DMS79 treated with DMSO at 0.1 percent for 48 hours (cell line): ENCODE results near the gene HYI.

Source experiments
- DNase-seq: peaks from one replicate; lab custom pipeline; 2025; lab: John Stamatoyannopoulos, UW

Gene HYI

GRCh38 chr1:43444151-43444828 is 9.4 kb downstream of the HYI start:
- DNase-seq: no peak

DNA sequence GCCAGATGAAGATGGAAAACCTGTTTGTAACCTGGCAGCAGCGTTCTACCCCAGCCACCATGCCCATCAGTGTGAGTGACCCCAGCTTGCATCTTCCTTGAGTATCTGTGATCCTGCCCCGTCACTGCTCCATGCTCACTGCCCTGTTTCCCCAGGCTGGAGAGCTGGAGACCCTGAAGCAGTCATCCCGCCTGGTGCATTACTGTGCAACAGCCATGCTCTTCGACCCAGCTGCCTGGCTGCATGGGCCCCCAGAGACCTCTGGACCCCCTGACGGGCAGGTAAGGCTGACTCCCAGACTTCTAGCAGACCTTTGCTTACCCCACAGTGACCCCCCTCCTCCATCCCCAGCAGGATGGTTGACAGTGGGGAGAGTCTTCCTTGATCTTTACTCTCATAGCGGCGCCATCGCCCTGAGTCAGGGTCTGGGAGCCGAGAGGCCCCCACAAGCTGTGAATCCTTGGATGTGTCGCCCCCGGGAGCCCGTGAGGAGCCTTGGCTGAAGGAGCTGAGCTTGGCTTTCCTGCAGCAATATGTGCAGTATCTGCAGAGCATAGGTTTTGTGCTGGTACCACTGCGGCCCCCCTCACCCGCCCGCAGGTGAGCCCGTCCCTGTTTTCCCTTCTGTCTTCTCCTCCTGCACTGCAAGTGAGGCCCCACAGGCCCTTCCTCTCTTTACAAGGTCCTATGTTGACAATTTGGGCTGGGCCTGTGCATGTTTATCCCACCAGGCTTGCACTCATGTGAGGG is 10.4 kb downstream of the HYI start:
- DNase-seq: no peak

DNA sequence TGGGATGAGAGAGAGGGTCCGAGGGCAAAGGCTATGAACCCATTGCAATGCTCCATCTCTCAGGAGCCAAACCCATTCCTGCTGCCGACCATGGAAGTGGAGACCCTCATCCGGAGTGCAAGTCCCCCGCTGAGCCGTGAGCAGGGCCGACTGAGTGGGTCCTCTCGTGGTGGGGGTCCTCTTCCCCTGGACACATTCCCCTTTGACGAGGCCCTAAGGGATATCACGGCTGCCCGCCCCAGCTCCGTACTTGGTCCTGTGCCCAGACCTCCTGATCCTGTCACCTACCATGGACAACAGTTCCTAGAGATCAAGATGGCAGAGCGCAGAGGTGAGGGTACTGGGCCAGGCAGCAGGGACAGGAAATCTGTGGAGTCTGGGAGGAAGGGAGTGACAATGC is 11.0 kb downstream of the HYI start:
- DNase-seq: no peak

GRCh38 chr1:43441894-43442637 is 11.7 kb downstream of the HYI start:
- no peak for DNase-seq

GRCh38 chr1:43441166-43441893 is 12.4 kb downstream of the HYI start:
- DNase-seq: no peak

DNA sequence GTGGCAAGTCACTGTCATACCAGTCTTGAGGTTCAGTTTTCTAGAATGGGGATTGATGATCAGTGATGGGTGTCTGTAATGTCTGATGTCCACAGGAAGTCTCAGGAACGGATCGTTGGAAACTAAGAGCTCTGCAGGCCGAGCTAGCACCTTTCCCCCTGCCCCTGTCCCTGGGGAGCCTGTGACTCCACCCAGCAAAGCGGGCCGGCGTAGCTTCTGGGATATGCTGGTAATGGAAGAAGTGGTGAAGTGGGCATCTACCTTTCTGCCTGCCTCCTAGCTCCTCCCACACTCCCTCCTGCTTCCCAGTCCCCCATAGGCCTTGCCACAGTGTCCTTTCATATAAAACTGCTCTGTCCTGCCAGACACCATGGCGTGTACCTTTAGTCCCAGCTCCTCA is 13.4 kb downstream of the HYI start:
- DNase-seq: peak; percentile 75

DNA sequence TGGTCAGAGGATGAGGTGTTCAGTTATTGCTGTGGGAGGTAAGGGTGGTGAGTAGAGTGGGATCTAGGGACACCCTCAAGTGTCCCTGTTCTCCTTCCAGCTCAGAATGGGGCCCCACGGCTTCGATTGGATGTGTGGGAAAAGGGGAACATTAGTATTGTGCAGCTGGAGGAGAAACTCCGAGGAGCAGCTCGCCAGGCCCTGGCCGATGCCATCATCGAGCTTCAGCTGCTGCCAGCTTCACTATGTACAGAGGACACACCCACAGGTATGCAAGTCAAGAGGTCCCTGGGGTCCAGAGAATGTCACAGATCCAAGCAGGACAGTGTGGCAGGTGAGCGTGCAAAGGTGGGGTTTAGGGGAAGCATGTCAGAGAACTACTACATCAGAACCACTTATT is 13.9 kb downstream of the HYI start:
- DNase-seq: peak; percentile 97

DNA sequence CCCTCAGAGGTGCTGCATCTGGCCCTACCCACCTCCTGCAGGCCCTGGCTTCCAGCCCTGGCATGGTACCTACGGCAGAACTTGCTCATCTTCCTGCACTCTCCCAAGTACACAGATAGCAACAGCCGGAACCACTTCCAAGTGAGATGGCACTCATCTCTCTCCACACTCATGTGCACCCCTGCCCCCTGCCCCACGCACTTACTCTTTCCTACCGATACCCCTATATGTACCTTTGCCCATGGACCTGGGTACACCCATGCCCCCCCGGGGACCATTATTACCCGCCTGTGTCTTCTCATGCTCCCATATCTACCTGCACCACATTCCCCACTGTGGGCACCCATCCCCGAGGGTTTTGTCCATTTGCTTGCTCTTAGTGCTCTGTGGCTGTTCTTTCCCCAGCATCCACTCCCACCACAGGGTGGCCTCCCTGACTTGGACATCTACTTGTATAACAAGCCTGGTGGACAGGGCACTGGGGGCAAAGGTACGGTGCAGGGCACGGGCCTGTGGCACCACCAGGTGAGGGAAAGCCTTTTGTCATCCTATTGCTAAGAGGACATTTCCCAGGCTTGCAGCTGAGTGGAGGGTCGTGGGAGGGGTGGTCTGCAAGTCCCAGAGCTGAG is 14.7 kb downstream of the HYI start:
- DNase-seq: no peak

DNA sequence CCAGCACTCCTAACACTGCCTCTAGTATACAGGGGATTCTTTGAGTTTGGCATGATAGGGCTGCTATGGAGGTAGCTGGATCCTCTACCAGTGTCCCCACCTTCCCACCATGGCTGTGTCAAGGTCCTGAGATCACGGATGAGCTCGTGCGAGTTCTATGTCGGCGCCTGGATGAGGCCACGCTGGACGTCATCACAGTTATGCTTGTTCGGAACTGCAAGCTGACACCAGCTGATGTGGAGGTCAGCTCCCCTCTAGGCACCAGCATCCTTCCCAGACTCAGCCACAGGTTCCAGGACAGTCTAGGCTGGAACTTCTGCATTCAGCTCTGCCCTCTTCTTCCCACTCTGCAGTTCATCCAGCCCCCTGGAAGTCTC is 15.2 kb downstream of the HYI start:
- no peak for DNase-seq

DNA sequence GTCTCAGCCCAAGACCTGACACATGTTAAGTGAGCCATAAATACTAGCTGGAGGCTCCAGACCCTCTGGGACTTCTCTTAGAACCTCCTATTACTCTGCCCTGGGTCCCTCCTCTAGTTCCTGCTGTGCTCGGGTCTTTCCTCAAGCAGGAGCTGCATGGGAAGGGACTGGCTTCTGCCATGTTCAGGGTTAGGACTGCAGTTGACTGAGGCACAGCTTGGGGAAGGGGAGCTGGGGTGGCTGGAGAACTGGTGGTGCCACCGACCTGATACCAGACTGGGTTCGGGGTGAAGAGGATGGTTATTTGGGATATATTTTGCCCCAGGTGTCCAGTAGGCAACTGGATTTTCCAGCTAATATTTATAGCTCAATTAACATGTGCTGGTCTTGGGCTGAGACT is 15.7 kb downstream of the HYI start:
- DNase-seq: no peak

- no peak for DNase-seq
These were observed 16.4 kb downstream of the HYI start for GRCh38 chr1:43437031-43437973.

- DNase-seq: no peak
These were observed 17.4 kb downstream of the HYI start for GRCh38 chr1:43436371-43436770.

DNA sequence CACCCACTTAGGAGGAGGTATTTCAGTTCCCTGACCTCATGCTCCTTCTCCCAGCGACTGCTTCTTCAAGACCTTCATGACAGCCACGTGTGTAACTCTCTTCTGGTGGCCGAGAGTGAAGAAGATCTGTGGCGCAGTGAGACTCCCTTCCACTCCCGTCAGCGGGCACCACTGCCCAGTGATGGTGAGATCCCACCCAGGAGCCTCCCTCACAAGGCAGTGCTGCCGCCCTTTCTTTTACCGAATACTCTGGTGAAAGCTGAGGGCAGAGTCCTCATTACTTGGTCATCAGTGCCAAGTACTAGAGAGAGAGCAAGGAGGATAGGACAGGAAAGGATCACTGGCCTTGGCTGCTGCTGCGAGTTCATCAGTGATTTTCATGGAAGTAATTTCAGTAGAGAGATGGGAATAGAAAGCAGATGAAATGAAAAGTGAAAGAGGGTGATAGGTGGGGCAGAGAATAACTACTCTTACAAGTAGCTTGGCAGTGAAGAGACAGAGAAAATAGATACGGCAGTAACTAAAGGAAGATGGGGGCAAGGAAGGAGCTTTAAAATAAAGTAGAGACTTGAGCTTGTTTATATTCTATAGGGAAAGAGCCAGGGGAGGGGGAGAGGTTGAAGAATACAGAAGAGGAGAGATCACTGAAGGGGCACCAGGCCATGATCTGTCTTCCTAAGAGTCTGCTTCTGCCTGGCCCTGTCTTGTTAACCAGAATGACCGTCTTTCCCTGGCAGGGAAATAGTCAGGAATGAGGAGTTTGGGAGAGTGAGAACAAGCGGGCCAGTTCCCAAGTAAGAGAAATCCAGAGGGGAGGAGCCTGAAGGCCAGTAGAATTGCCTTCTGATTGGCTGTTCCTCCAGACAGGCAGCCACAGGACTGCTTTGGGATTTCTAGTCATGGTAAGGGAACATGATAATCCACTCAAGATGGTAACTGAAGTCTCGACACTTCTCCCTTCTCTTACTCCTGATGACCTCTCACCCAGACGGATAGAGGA is 18.3 kb downstream of the HYI start:
- no peak for DNase-seq

DNA sequence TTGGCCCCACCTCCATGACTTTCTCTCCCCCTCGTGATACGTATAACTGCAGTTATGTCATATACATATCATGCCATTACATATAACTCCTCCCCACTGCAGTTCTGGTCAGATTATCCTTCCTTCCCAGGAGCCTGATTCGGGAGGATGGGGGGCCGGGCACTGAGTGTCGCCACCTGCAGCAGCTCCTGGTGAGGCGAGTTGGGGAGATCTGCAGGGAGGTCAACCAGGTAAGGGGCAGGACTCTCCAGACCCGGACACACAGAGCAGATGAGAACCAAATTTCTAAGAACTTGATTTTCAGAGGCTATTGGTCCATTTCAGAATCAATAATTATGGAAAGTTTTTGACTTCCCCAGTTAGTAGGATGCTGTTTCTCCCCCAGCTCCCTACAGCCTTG is 19.5 kb downstream of the HYI start:
- no peak for DNase-seq

DNA sequence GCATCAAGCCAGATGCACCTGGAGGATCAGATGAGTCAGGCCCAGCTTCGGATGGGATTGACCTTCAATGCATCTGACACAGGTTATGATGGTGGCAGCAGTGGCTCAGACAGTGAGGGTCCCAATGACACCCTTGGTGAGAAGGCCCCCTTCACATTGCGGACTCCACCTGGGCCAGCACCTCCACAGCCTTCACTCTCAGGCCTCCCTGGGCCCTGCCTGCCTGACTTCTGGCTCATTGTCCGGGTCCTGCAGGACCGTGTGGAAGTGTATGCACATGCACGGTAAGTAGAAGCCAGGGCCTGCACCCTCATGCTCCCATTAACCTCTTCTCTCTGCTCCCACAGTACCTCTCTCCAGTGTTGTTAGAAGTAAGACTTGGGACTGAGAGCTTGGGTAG is 20.8 kb downstream of the HYI start:
- DNase-seq: no peak

DNA sequence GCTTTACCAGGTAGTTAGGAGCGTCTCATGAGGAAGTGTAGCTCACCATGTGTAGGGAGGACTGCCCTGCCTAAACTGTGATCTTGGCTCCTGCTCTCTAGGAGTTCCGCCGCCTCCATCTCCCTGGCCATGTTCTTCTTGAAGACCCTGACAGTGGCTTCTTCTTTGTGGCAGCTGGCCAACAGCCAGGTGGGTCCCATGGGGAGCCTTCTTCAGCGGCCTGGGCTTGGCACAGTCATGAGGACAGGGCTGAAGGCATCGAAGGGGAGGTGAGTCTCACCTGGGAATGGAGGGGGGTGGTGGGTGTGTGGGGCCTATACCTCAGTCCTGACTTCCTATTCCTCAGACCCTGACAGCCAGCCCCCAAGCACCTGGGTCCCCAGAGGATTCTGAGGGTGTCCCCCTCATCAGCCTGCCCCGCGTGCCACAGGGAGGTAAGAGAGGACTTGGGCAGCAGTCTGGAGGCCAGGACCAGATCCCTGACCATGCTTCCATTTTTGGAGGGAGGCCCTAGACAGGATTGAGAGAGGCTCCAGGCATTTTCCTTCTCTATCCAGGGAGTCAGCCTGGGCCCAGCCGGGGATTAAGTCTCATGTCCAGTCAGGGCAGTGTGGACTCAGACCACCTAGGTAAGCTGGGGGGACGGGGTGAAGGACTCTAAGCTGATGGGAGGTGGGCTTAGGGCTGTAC is 21.4 kb downstream of the HYI start:
- DNase-seq: no peak

DNA sequence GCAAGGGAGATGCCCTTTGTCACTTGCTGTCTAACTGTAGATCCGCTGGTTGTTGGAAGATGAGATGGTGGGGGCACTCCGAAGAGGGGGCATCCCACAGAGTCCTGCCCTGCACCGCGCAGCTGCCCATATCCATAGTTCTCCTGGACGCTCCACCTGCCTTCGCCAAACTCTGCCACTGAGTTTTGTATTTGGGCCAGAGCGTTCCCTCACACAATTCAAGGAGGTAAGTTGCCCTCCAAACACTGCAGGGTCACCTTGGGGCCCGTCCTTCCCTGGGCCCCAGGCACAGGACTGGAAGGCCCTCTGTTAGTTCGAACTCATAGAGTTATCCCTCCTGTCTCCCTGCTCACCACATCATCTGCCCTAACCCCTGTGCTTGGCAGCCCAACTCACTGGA is 22.1 kb downstream of the HYI start:
- no peak for DNase-seq

DNA sequence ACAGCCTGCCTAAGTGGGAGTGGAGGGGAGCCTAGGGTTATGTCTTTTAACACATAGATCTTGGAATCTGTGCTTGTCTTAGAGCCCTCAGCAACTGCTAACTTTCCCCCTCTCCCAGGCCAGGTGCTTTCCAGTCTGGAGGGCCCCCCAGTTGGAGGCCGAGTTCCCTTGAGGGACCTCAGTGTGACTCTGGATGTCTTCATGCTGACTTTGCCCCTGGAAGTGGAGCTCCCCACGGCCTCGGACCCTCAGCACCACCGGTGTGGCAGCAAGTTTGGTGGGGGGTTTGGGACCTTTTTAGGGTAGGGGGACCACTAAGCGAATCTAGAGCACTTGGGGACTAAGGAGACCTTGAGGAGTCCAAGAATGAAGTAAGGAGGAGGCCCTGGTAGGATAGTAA is 22.9 kb downstream of the HYI start:
- DNase-seq: no peak

- no peak for DNase-seq
These were observed 25.8 kb downstream of the HYI start for GRCh38 chr1:43427941-43428340.
